CD4-positive, alpha-beta T cell (primary cell): Measurements from ENCODE around the gene LIN37. TPM values are rescaled to one million over a fixed set of nuclear protein-coding genes. Genes with fewer than 3 reads are reported as not detected.

Source experiments
- ATAC-seq: fragments of 200-7000 bp; cut with Tn5 transposase; one replicate; pipeline ENCODE4 v1.10.0; 2022; ENCODE audit warnings: mild to moderate bottlenecking; ENCODE audit not compliant: poor library complexity
- CTCF ChIA-PET: fragments of 350-600 bp; sonication (Branson Sonifier 250); formaldehyde crosslinking; loops from one replicate; lab custom pipeline; 2021; ENCODE audit warnings: antibody characterized with exemption, inconsistent platforms; lab: Charles Lee
- POLR2A ChIA-PET: fragments of 350-600 bp; sonication (Branson Sonifier 250); formaldehyde crosslinking; loops from one replicate; lab custom pipeline; 2021; ENCODE audit warnings: antibody characterized with exemption, inconsistent platforms; lab: Charles Lee
- DNase-seq, 14 experiments: peaks; one replicate each; pipeline ENCODE4 v3.0.0-alpha.2; 2013 to 2020; ENCODE audit warnings: mixed read lengths in 2 of 14
- H3K27ac ChIP-seq, 2 donors: one replicate each; pipeline versions ENCODE4 v1.5.1 to v1.7.0; 2013; ENCODE audit warnings: low read length in 2 of 2, low read depth in 1 of 2, mild to moderate bottlenecking in 1 of 2
- H3K27me3 ChIP-seq, 2 experiments: 1 replicate in 1 of 2; 2 replicates in 1 of 2; pipeline versions ENCODE4 v1.6.1 to v1.7.0; 2013; ENCODE audit warnings: low read length in 2 of 2, control low read depth in 1 of 2, mild to moderate bottlenecking in 1 of 2, moderate library complexity in 1 of 2; ENCODE audit not compliant: insufficient read depth in 2 of 2, control insufficient read depth in 1 of 2
- H3K36me3 ChIP-seq: one replicate; pipeline ENCODE4 v1.6.1; 2013; ENCODE audit warnings: low read length, control low read depth; ENCODE audit not compliant: insufficient read depth
- H3K4me1 ChIP-seq: one replicate; pipeline ENCODE4 v1.6.1; 2013; ENCODE audit warnings: low read length, control low read depth; ENCODE audit not compliant: insufficient read depth
- H3K4me3 ChIP-seq: one replicate; pipeline ENCODE4 v1.5.1; 2013; ENCODE audit warnings: mild to moderate bottlenecking, low read length, moderate library complexity
- H3K9me3 ChIP-seq, 2 experiments: 1 replicate in 1 of 2; 2 replicates in 1 of 2; pipeline versions ENCODE4 v1.6.1 to v1.7.0; 2013; ENCODE audit warnings: low read length in 2 of 2, mild to moderate bottlenecking in 2 of 2, control low read depth in 1 of 2, moderate library complexity in 1 of 2; ENCODE audit not compliant: control insufficient read depth in 1 of 2, insufficient read depth in 1 of 2
- H3K27ac Mint-ChIP-seq: one replicate; pipeline ENCODE4 v1.8.0; 2020; ENCODE audit warnings: mixed read lengths
- H3K27me3 Mint-ChIP-seq: one replicate; pipeline ENCODE4 v1.8.0; 2021; ENCODE audit warnings: mixed read lengths
- H3K36me3 Mint-ChIP-seq: one replicate; pipeline ENCODE4 v1.8.0; 2021; ENCODE audit warnings: low read depth, mixed read lengths
- H3K4me1 Mint-ChIP-seq: one replicate; pipeline ENCODE4 v1.8.0; 2021; ENCODE audit warnings: low read depth, mixed read lengths
- H3K4me3 Mint-ChIP-seq: one replicate; pipeline ENCODE4 v1.8.0; 2020; ENCODE audit warnings: mild to moderate bottlenecking, mixed read lengths
- H3K9me3 Mint-ChIP-seq: one replicate; pipeline ENCODE4 v1.8.0; 2020; ENCODE audit warnings: mixed read lengths
- intact Hi-C, 2 experiments: fragments of 100-400 bp; cut with DNase I in 1 of 2; cut with micrococcal nuclease in 1 of 2; formaldehyde crosslinking; loops; one replicate each; pipeline versions ENCODE4 v1.15.1 to v1.9.0; 2023 to 2025; cut with DNase I, micrococcal nuclease
- total RNA-seq, 174 experiments: library from RNA in 2 of 174; stranded (reverse) in 2 of 174; gene quantifications; one replicate each; pipeline ENCODE4 v1.2.3 and lab custom pipeline; 2021 to 2026
- TF ChIP-seq, protein P1 (sequence below): fragments of 200-600 bp; IDR thresholded peaks from one replicate; pipeline ENCODE4 v1.8.0; 2022; ENCODE audit warnings: antibody characterized with exemption, mild to moderate bottlenecking

Gene LIN37
- total RNA-seq, 2 experiments from 2014 or later: 4.8 to 6.0 TPM

GRCh38 chr19:35780058-35780457 lies 31.7 kb downstream of the LIN37 start:
- Histone ChIP-seq H3K4me1 (peaks cover 15% of the 10 kb centered on the region), H3K9me3 (no peaks in the 10 kb centered on the region), H3K4me3 (no peak overlapping the region), H3K36me3 (peaks cover 10% of the 10 kb centered on the region), H3K27ac (no peak overlapping the region), H3K27me3 (no peaks in the 10 kb centered on the region)
- TF ChIP-seq, protein P1, sequence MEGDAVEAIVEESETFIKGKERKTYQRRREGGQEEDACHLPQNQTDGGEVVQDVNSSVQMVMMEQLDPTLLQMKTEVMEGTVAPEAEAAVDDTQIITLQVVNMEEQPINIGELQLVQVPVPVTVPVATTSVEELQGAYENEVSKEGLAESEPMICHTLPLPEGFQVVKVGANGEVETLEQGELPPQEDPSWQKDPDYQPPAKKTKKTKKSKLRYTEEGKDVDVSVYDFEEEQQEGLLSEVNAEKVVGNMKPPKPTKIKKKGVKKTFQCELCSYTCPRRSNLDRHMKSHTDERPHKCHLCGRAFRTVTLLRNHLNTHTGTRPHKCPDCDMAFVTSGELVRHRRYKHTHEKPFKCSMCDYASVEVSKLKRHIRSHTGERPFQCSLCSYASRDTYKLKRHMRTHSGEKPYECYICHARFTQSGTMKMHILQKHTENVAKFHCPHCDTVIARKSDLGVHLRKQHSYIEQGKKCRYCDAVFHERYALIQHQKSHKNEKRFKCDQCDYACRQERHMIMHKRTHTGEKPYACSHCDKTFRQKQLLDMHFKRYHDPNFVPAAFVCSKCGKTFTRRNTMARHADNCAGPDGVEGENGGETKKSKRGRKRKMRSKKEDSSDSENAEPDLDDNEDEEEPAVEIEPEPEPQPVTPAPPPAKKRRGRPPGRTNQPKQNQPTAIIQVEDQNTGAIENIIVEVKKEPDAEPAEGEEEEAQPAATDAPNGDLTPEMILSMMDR: no peak
- no peak overlapping the region for H3K27ac Mint-ChIP-seq
- no peaks in the 10 kb centered on the region for H3K27me3 Mint-ChIP-seq
- H3K4me3 Mint-ChIP-seq: no peak overlapping the region
- no peaks in the 10 kb centered on the region for H3K9me3 Mint-ChIP-seq
- H3K36me3 Mint-ChIP-seq: peaks cover 17% of the 10 kb centered on the region
- POLR2A ChIA-PET: no interaction called here
- H3K4me1 Mint-ChIP-seq: peaks cover 15% of the 10 kb centered on the region
- CTCF ChIA-PET: no interaction called here
- intact Hi-C loops: no loop called here
- ATAC-seq: no peak
- no peak for DNase-seq

DNA sequence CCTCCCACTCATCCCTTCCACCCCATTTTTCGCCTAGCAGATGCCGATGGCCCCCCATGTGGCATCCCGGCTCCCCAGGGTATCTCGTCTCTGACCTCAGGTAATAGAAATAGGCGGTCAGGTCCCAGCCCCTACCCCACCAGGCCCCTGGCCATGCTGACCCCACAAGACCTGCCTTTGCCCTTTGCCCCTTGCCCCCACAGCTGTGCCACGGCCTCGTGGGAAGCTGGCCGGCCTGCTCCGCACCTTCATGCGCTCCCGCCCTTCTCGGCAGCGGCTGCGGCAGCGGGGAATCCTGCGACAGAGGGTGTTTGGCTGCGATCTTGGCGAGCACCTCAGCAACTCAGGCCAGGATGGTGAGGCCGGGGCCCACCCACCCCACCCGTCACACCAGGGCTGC lies 32.3 kb downstream of the LIN37 start:
- no peaks in the 10 kb centered on the region for H3K9me3 ChIP-seq
- no peak overlapping the region for H3K27ac ChIP-seq
- H3K4me3 Mint-ChIP-seq: no peak overlapping the region
- H3K4me1 Mint-ChIP-seq: peaks cover 12% of the 10 kb centered on the region
- H3K4me3 ChIP-seq: no peak overlapping the region
- POLR2A ChIA-PET: no interaction called here
- DNase-seq: peak in 1 of 14 experiments; percentile 11
- H3K27me3 ChIP-seq: no peaks in the 10 kb centered on the region
- H3K27me3 Mint-ChIP-seq: no peaks in the 10 kb centered on the region
- peaks cover 17% of the 10 kb centered on the region for H3K36me3 Mint-ChIP-seq
- no peak for ATAC-seq
- TF ChIP-seq, protein P1: no peak
- peaks cover 13% of the 10 kb centered on the region for H3K4me1 ChIP-seq
- no peaks in the 10 kb centered on the region for H3K9me3 Mint-ChIP-seq
- CTCF ChIA-PET: no interaction called here
- intact Hi-C loops: no loop called here
- peaks cover 10% of the 10 kb centered on the region for H3K36me3 ChIP-seq
- H3K27ac Mint-ChIP-seq: no peak overlapping the region

- peaks cover 3% of the 10 kb centered on the region for H3K4me1 ChIP-seq
- ATAC-seq: no peak
- POLR2A ChIA-PET: no interaction called here
- Mint-ChIP-seq H3K36me3 (peaks cover 17% of the 10 kb centered on the region), H3K9me3 (no peaks in the 10 kb centered on the region), H3K4me3 (no peak overlapping the region), H3K27ac (no peak overlapping the region), H3K4me1 (peaks cover 5% of the 10 kb centered on the region), H3K27me3 (no peaks in the 10 kb centered on the region)
- H3K27ac ChIP-seq: no peak overlapping the region
- intact Hi-C loops: no loop called here
- DNase-seq: no peak
- TF ChIP-seq, protein P1: no peak
- peaks cover 13% of the 10 kb centered on the region for H3K36me3 ChIP-seq
- H3K4me3 ChIP-seq: no peak overlapping the region
- CTCF ChIA-PET: no interaction called here
- no peaks in the 10 kb centered on the region for H3K27me3 ChIP-seq
- H3K9me3 ChIP-seq: no peaks in the 10 kb centered on the region
These were observed 33.3 kb downstream of the LIN37 start for GRCh38 chr19:35781650-35782049.
